Measurements from ENCODE around the gene TFDP2.
A peak's percentile ranks its signal among the peaks of the same experiment; 100 is the strongest.

Gene TFDP2

GRCh38 chr3:142065344-142065743, 84.0 kb downstream of the TFDP2 start:
- DNase-seq, result no peak

- no peak for DNase-seq
These were observed 84.9 kb downstream of the TFDP2 start for GRCh38 chr3:142064454-142064853.

GRCh38 chr3:142057331-142057725, 92.0 kb downstream of the TFDP2 start:
- DNase-seq, result no peak

- DNase-seq, result no peak
These were observed 92.6 kb downstream of the TFDP2 start for GRCh38 chr3:142056656-142057330.

GRCh38 chr3:142053835-142054234, 95.5 kb downstream of the TFDP2 start:
- DNase-seq, result no peak

- no peak for DNase-seq
These were observed 96.1 kb downstream of the TFDP2 start for GRCh38 chr3:142053244-142053643.

GRCh38 chr3:142051351-142051750, 98.0 kb downstream of the TFDP2 start:
- DNase-seq, result no peak

- no peak for DNase-seq
These were observed 102.3 kb downstream of the TFDP2 start for GRCh38 chr3:142047021-142047369.

- DNase-seq, result no peak
These were observed 102.9 kb downstream of the TFDP2 start for GRCh38 chr3:142046320-142047020.

GRCh38 chr3:142040941-142041491, 108.3 kb downstream of the TFDP2 start:
- no peak for DNase-seq

GRCh38 chr3:142035308-142035922, 113.9 kb downstream of the TFDP2 start:
- DNase-seq, result no peak

GRCh38 chr3:142033292-142033691, 116.1 kb downstream of the TFDP2 start:
- DNase-seq, result no peak

- DNase-seq, result no peak
These were observed 117.8 kb downstream of the TFDP2 start for GRCh38 chr3:142031575-142031974.

GRCh38 chr3:142029791-142030190, 119.6 kb downstream of the TFDP2 start:
- no peak for DNase-seq

- DNase-seq, result no peak
These were observed 120.2 kb downstream of the TFDP2 start for GRCh38 chr3:142029052-142029642.

- DNase-seq, result peak; percentile 15
These were observed 121.0 kb downstream of the TFDP2 start for GRCh38 chr3:142028243-142028777.

GRCh38 chr3:142027735-142028134, 121.6 kb downstream of the TFDP2 start:
- DNase-seq, result peak; percentile 13

GRCh38 chr3:142027300-142027699, 122.0 kb downstream of the TFDP2 start:
- no peak for DNase-seq

- no peak for DNase-seq
These were observed 123.0 kb downstream of the TFDP2 start for GRCh38 chr3:142026333-142026732.

- DNase-seq, result no peak
These were observed 127.0 kb downstream of the TFDP2 start for GRCh38 chr3:142022381-142022780.

- DNase-seq, result no peak
These were observed 128.2 kb downstream of the TFDP2 start for GRCh38 chr3:142021127-142021526.

GRCh38 chr3:142019794-142020320, 129.5 kb downstream of the TFDP2 start:
- no peak for DNase-seq

- no peak for DNase-seq
These were observed 135.4 kb downstream of the TFDP2 start for GRCh38 chr3:142013993-142014392.
